HG03354 (cell line): ENCODE data around the gene MOK.

Experiments
- ATAC-seq: cut with Tn5 transposase; IDR thresholded peaks from one replicate; pipeline ENCODE4 v1.9.1; 2021; ENCODE audit warnings: mild to moderate bottlenecking; ENCODE audit not compliant: unreplicated experiment, poor library complexity, severe bottlenecking

Gene MOK

DNA sequence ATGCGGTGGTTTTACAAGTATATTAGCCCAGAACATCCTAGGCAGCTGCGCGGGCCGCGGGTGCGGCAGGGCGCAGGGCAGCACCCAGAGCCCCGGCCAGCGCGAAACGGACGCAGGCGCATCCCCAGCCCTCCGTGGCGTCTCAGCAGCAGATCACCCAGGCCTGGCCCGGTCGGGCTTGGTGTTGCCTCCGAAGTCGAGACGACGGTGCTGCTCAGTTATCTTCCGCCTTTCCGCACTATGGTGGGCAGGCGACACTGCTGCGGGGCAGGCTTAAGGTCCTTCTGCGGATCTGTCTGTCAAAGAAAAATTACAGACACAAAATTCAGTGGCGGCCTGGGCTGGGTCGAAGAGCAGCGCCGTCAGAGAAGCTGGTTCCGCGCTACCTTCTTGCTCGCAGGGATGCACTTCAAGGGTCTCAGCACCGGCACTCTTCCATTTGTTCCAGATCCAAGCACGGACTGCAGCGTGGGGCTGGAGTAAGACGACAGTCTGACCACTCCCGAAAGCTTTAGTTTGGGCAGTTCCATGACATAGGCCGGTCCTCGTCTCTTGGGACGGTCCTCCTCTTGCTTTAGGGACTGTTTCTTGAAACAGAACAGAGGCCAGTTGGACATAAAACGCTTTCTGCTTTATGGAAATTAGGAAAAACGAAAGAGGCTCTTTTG is 75.8 kb downstream of the MOK start:
- no peak for ATAC-seq

DNA sequence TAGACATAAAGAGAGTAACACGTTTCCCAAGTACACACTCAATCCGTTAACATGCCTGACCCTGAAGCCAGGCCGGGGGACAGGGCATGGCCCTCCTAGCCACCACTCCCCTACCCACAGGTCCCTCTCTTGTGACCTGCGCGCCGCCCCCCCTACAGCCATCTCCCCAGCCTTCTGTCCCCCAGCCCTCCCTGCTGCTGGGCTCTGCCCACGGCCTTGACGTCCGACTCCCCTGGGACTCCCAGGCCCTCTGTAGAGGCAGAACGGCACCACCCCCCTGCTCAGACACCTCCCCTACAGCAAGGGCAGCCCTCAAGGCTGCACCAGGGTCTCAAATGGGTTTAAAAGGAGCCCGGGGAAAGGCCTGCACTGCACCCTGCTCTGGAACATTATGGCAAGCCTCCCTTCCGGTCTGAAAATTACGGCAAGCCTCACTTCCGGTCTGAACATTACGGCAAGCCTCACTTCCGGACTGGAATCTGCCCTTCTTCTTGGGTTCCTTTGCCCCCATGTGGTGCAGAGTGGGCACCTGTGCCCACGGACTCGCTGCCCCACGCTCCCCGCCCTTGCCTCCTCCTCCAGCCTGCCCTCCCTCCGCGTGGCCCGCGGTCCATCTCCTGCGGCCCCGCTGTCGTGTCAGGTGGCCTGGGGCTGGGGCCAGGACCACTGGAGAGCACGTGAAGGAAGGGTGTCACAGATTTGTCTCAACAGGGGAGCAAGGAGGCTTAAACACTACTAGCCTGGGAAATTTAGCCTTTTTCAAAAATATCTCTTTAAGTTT is 77.6 kb downstream of the MOK start:
- ATAC-seq = no peak

DNA sequence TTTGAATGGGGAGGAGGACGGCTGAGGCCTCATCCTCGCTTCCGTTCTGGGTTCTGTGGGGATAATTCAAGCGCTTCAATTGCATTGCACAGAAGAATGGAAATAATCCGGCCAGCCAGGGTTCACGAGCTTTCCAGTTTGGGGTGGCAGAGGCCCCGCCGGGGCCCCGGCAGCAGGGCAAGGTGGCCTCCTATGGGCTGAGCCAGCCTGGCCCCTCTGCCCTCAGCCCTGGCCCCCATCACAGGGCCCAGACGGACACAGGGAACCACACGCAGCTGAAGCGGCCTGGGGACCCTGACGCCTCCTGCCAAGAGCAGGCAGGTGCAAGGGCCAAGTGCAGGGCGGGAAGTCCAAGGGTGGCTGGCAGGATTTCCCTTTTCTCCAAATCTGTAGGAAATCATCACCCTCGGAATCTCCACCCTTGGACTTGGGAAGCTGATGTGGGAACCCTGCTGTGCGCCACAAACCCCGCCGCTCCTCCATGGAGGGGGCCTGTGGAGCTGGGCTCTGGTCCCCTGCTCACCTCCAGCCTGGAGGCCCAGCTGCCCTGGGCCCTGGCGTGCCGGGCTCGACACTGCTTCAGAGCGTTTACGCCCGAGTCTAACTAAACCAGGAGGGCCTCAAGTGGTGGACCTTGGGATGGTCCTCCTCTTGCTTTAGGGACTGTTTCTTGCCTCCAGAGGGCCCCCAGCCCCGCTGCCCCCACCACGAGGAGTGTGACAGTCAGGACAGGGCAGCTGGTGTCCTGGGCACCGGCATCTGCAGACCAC is 78.4 kb downstream of the MOK start:
- ATAC-seq = no peak

DNA sequence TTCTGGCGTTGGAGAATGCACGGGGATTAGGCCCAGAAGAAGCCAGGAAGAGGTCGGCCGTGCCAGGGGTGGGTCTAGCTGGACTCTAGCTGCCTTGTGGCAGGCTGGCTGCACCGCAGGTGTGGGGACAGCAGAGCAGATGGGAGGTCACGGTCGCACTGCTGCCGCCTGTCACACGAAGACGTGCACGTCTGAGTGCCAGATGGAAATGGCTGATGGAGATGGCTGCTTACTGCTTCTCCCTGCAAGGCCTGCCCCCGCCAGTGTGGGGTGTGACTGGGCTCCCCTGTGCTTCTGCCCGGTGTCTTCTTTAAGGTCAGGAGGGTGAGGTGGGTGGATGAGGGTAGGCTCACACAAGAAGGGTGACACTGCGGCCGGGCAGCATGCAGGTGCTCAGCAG is 79.0 kb downstream of the MOK start:
- no peak for ATAC-seq

DNA sequence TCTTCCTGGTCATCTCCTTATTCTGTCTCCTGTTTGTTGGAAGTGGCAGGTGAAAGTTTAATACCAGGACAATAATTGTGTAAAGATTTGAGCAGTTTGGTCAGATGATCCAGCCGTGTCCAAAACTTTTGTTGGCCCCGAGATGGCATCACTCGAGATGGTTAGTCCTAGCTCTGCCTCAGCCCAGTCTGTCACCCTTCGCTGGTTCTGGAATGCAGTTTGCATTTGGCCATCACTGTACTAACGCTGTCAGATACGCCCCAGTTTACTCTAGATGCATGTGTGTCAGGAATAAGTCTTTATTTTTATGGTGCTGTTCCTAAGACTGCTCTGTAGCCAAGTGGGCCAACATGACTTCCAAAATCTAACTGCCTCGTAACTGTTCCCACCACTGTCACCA is 79.6 kb downstream of the MOK start:
- no peak for ATAC-seq

DNA sequence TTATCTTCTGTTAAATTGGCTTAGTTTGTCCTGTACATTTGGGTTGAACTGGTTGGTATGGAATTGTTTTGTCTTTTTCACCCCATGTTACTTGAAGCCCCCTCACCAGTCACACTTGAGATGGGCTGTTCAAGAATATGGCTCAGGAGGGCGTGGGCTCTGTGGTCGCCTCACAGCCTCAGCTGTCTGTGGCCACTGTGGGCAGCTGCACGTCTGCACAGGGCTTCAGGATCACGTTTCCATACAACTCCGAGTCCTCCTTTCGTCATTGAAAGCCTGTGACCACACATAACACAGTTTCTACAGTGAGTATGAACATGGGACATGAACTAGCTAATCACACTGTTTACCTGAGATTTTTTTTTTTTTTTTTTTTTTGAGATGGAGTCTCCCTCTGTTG is 81.3 kb downstream of the MOK start:
- no peak for ATAC-seq

DNA sequence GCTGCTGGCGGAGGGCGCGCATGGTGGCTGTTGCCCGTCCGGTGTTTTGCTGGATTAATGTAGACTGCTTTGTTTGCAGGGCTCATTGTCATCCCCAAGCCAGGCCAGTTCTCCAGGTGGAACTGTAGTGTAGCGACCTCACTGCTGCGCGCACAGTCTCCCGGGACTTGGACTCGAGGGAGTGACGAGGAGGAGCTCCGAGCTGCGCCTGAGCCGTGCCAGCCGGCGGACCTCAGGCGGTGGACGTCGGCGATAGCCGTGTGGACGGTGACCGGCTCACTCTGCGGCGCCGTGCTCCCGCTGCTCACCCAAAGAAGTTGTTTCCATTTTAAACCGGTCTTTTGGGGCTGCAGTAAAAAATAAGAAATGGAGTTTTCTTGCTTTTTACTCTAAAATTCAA is 82.2 kb downstream of the MOK start:
- ATAC-seq = no peak

DNA sequence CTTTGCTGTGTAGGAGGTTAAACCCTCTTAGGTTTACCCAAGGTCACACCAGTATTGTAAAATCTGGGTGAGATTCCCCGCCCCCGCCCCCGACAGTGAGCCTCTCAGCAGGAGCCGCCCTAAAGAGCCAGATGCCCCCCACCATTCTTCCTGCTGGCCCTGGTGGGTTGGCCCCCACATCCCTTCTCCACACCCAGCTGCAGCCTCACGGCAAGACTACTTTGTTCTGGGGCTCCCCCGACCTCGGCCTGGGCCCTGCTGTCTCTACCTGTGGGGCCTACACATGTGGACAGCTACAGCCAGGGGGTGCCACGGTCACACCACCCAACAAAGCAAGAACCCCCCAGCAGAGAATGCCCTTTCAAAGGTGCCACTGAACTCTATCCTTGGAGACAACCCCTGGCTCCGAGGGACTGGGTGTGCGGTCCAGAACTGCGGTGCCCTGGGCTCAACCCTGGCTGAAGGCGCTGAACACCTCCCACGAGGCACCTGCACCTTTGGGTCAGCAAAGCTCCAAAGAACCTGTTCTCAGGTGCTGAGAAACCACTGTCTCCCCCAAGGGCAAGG is 82.9 kb downstream of the MOK start:
- ATAC-seq = no peak

DNA sequence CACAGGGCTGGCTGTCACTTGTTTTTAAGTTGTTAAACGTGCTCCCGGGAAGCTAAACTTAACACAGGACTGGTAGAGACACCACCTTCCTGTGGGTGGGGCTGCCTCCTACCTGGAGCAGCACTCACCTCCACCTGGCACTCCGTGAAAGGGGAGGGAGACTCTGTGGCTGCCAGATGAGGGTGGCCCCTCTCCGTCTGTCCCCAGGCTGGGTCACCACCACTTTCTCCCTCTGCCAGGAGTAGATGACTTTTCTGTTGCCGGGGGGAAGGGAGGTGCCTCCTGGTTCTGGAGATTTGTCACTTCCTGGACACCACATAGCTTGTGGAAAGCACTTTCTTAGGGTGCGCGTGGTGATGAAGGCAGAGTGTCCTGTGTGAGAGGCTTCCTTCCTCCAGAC is 83.9 kb downstream of the MOK start:
- no peak for ATAC-seq

DNA sequence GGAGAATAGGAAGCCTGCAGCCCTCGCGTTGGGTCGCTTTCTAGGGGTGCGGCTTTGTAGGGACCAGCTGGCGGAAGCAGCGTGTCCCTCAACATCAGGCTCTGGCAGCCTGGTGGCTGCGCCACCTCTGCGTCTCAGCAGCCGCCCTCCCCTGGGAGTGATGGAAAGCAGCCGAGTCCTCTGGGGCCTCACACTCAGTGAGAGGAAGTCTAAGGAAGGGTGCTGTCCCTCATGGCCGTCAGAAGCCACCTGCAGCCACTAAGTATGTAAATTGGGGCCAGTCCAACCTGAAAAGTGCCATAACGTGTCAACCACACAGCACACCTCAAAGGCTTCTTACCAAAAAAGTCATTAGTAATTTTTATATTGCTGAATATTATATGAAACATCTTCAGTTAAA is 84.9 kb downstream of the MOK start:
- peak; percentile 91 for ATAC-seq

DNA sequence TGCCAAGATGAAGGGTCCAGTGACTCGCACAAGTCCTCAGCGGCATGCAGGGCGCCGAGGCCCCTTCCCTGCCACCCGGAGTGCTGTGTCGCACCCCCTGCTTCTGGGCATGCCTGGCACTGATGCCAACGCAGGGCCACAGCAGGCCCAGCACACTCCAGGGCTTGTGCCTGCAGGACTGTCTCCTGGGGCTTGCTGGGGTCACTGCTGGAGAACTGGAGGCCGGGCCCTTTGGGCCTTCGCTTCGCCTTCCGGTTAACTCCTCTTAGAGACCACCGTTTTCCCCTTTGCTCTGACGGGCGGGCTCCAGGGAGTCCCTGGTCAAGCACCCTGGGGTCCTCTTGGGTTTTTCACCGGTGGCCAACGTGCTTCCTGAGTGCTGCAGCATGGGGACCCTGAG is 85.6 kb downstream of the MOK start:
- ATAC-seq = no peak

DNA sequence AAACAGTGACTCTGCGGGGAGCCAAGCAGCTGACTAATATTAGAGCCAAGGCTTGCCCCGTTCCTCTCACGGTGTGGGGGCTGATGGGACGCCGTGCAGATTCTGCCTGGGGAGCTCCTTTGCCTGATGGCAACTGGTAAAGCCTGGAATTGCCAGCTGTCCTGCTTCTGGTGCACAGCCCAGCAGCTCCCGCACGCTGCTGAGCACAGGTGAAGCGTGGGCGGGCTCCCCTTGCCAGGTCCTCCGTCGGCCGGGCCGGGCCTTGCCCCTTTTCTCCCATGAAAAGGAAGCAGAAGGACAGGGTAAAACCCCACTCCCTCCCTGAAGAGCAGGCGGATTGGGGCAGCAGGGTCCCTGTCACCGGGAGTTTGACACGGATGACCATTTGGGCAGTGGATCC is 86.3 kb downstream of the MOK start:
- no peak for ATAC-seq

DNA sequence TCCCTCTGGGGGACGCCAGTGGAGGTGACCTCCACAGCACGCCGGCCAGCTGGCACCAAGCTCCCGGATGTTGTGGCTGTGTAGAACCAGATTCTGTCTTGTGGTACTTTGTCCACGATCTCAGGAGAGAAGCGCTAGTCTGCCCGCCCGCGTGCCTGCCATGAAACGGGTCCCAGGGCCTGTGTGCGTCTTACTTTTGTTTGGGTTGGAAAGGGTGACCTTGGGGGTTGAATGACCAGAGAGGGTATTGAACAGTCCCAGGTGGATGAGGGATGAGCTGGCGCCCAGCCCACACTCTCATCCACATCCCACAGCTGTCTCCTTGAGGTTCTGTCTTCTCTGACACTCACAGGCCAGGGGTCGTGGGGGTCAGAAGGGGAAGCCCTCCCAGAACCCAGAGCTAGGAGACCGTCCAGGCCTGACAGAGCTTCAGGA is 87.0 kb downstream of the MOK start:
- ATAC-seq = no peak

DNA sequence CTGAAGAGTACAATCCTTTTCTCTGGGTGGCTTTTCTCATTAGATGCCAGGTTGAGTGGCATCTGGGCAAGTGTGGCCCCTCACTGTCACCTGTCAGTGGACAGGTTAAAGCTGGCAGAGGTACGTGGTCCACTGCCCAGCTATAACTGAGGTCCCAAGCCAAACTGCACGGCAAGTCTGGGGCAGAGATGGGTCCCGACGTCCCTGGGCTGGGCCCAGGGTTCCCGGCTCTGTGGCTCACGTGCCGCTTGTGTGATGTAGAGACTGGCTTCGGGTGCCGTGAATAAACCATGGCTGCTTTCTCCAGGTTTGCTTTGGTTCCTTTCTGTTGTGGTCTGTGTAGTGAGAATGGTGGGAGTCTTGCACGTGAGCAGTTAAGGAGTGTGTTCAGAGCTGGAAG is 87.6 kb downstream of the MOK start:
- ATAC-seq = no peak

DNA sequence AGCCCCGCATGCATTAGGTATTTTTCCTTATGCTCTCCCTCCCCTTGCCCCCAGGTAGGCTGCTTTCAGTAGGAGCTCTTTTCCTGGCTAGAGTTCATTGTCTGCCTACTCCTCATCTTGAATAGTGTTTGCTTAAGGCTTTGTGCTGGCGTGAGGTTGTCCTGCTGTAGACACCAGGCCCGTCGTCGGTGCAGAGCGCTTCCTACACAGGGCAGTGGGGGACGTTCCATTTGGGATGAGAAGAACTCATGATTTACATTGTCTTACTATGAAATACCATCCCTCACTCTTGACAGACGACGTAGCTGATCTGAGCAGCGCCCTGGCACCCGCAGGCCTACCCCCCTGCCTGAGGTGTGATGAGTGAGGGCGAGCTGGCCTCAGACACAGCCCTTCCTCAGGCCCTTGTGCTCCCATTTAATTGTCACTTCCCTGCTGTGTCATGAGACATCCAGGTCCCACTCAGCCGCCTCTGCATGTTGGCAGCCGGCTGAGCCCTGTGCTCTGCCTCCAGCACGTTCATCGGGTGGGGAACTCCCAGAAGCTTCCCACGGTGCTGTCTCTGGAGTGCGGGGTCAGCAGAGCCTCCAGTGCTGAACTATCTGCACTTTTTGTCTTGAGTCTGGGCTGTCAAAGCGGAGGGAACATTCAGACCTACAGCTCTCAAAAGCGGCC is 89.3 kb downstream of the MOK start:
- ATAC-seq = no peak

DNA sequence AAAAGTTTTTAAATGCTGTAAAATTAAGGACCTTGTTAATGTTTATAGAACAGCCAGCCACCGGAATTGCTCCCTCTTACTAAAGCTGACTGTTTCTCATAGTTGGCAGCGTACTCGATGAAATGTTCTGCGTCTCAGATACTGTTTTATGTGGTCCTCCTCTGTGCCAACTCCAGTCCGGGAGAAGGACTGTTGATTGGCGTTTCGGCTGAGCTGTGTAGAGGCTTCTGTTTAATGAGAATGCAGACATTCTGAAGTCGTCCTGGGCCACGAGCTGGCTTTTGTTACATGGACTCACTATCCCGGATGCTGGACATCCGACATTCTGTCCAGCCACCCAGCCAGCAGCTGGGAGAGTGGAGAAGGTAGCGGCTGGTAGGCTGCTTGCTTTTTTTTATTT is 89.9 kb downstream of the MOK start:
- no peak for ATAC-seq

DNA sequence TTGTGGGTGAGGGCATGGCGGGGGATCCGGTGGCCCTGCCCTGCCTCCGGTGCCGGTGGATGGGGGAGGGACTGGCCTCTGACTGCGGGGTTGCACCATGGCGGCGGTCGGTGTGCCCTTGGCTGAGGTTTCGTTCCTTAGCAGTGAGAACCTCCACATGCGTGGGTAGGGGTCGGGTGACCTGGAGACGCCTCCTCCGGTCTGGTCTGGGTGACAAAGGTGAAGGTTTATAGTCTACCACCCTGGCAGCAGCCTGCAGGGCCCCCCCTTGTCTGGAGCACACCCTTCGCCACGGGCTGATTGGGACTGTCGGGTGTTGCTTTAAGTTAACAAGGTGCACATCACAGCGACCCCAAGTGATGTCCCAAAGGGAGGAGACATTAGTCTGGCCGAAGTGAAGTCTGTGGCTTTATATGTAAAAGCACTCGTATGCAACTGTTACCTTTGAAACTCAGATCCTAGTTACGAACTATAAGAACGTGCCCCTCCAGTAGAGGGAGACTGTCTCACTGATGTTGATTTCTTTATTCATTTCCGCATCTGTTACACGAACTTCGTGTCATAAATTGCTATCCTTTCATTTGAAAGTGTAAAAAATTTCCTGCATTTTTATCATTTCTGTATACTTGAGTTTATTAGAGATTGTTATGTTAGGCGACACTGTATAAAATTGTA is 90.8 kb downstream of the MOK start:
- ATAC-seq = no peak

DNA sequence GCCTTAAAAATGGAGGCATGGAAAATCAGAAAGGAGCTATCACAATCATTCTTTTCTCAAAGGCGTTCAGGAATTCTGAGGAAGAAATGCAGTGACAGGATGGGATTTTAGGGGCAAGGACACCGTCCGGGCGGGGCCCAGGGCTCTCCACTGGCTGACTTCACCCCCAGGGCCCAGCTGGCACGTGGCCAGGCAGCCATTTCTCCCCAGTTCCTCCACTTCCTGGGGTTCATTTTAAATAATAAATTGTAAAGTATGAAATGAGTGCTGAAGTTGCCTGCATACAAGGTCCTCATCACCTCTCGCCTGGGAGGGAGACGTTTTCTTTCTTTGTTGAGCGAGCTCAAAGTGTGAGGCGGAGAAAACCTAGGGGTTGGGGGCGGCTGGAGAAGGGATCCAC is 91.5 kb downstream of the MOK start:
- no peak for ATAC-seq

DNA sequence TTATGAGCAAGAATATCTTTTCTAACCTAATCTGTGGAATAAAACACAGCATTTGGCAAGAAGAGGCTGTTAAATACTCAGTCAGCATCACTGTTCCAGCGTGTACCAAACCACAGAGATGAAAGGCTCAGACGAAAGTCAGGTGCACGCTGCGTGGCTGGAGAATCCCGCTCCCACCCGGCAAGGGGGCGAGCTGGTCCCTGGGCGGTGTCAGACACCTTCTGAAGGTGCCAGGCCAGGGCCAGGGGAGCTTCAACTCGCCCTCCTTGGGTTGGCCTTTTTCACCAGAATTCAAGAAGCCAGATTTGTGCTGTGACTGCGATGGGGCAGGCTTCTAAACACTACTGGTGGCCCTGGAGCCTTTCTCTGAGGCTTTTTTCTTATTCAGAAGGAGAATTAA is 92.1 kb downstream of the MOK start:
- ATAC-seq = no peak

DNA sequence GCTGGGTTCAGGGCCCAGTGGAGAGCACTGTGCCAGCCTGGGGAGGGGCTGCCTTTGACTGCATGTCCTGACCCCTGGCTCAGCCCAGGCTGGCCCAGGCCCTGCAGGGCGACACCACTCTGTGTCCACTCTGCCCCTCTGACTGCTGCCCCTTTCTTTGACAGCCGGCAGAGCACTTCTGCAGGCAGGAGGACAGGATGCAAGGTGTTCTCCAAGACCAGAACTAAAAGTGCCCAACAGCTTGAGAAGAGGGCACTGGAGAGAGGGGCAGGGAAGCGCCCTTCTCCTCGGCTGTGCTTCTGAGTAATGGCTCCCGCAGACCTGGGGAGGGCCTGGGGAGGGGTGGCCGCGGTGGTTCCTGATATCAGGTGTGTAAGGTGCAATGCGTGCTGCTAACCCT is 92.6 kb downstream of the MOK start:
- no peak for ATAC-seq
